ENCODE measurements around the gene CHRNA4. TPM values are rescaled to one million over a fixed set of nuclear protein-coding genes. Genes with fewer than 3 reads are reported as not detected.

Gene CHRNA4
- total RNA-seq, 2 donors from 2014 or later = not detected

- no peak overlapping the region for H3K27ac Mint-ChIP-seq
- no peaks in the 10 kb centered on the region for H3K4me1 Mint-ChIP-seq (ENCODE audit: low read depth in 2 of 2)
- no peak for ATAC-seq
- no peaks in the 10 kb centered on the region for H3K9me3 Mint-ChIP-seq
- no peak overlapping the region for H3K4me3 Mint-ChIP-seq
- peaks cover 3 to 7% of the 10 kb centered on the region in 2 donors for H3K27me3 Mint-ChIP-seq
- peak; percentile 37 for DNase-seq (ENCODE audit: low spot score)
- no peaks in the 10 kb centered on the region for H3K36me3 Mint-ChIP-seq
Measured at GRCh38 chr20:63318391-63319163, 42.6 kb downstream of the CHRNA4 start.

- Mint-ChIP-seq H3K27me3 (no peaks in the 10 kb centered on the region), H3K9me3 (no peaks in the 10 kb centered on the region), H3K4me1 (ENCODE audit: low read depth in 2 of 2) (no peaks in the 10 kb centered on the region), H3K4me3 (no peak overlapping the region), H3K36me3 (no peaks in the 10 kb centered on the region), H3K27ac (no peak overlapping the region)
- DNase-seq (ENCODE audit: low spot score) (peak; percentile 56), ATAC-seq (no peak)
Measured at GRCh38 chr20:63317601-63318291, 43.4 kb downstream of the CHRNA4 start.

- no peak overlapping the region for H3K27ac Mint-ChIP-seq
- H3K9me3 Mint-ChIP-seq = no peaks in the 10 kb centered on the region
- no peaks in the 10 kb centered on the region for H3K27me3 Mint-ChIP-seq
- ATAC-seq = no peak
- no peak overlapping the region for H3K4me3 Mint-ChIP-seq
- H3K4me1 Mint-ChIP-seq (ENCODE audit: low read depth in 2 of 2) = no peaks in the 10 kb centered on the region
- no peaks in the 10 kb centered on the region for H3K36me3 Mint-ChIP-seq
- DNase-seq (ENCODE audit: low spot score) = peak; percentile 41
Measured at GRCh38 chr20:63317061-63317460, 44.1 kb downstream of the CHRNA4 start.

- DNase-seq (ENCODE audit: low spot score) = peak; percentile 22
Measured at GRCh38 chr20:63316502-63316921, 44.6 kb downstream of the CHRNA4 start.

GRCh38 chr20:63315731-63316491 lies 45.2 kb downstream of the CHRNA4 start:
- no peak overlapping the region for H3K27ac Mint-ChIP-seq
- DNase-seq (ENCODE audit: low spot score) (peak; percentile 55), ATAC-seq (no peak)
- no peaks in the 10 kb centered on the region for H3K4me1 Mint-ChIP-seq (ENCODE audit: low read depth in 2 of 2)
- no peaks in the 10 kb centered on the region for H3K36me3 Mint-ChIP-seq
- H3K4me3 Mint-ChIP-seq = no peak overlapping the region
- no peaks in the 10 kb centered on the region for H3K9me3 Mint-ChIP-seq
- no peaks in the 10 kb centered on the region for H3K27me3 Mint-ChIP-seq

More at GRCh38 chr20:63316502-63316921, 44.6 kb downstream of the CHRNA4 start:
- no peaks in the 10 kb centered on the region for H3K9me3 Mint-ChIP-seq
- H3K4me3 Mint-ChIP-seq = no peak overlapping the region
- H3K27me3 Mint-ChIP-seq = no peaks in the 10 kb centered on the region
- no peak for ATAC-seq
- no peaks in the 10 kb centered on the region for H3K36me3 Mint-ChIP-seq
- no peak overlapping the region for H3K27ac Mint-ChIP-seq
- H3K4me1 Mint-ChIP-seq (ENCODE audit: low read depth in 2 of 2) = no peaks in the 10 kb centered on the region

- Mint-ChIP-seq H3K27me3 (peaks cover 0 to 2% of the 10 kb centered on the region in 2 donors), H3K4me3 (no peak overlapping the region), H3K27ac (no peak overlapping the region), H3K36me3 (no peaks in the 10 kb centered on the region), H3K9me3 (no peaks in the 10 kb centered on the region), H3K4me1 (ENCODE audit: low read depth in 2 of 2) (no peaks in the 10 kb centered on the region)
- DNase-seq (ENCODE audit: low spot score) = no peak
- no peak for ATAC-seq
Measured at GRCh38 chr20:63315240-63315689, 45.9 kb downstream of the CHRNA4 start.

- H3K36me3 Mint-ChIP-seq = no peaks in the 10 kb centered on the region
- H3K27me3 Mint-ChIP-seq = peaks cover 0 to 2% of the 10 kb centered on the region in 2 donors
- no peaks in the 10 kb centered on the region for H3K9me3 Mint-ChIP-seq
- ATAC-seq (no peak), DNase-seq (ENCODE audit: low spot score) (no peak)
- no peaks in the 10 kb centered on the region for H3K4me1 Mint-ChIP-seq (ENCODE audit: low read depth in 2 of 2)
- no peak overlapping the region for H3K4me3 Mint-ChIP-seq
- no peak overlapping the region for H3K27ac Mint-ChIP-seq
Measured at GRCh38 chr20:63314566-63315239, 46.4 kb downstream of the CHRNA4 start.

- Mint-ChIP-seq H3K4me3 (no peak overlapping the region), H3K4me1 (ENCODE audit: low read depth in 2 of 2) (no peaks in the 10 kb centered on the region), H3K27me3 (peaks cover 0 to 2% of the 10 kb centered on the region in 2 donors), H3K36me3 (no peaks in the 10 kb centered on the region), H3K27ac (no peak overlapping the region), H3K9me3 (no peaks in the 10 kb centered on the region)
- DNase-seq (ENCODE audit: low spot score) (no peak), ATAC-seq (no peak)
Measured at GRCh38 chr20:63314015-63314471, 47.1 kb downstream of the CHRNA4 start.

- Mint-ChIP-seq H3K4me1 (ENCODE audit: low read depth in 2 of 2) (no peaks in the 10 kb centered on the region), H3K4me3 (no peak overlapping the region), H3K27ac (no peak overlapping the region), H3K9me3 (no peaks in the 10 kb centered on the region), H3K36me3 (no peaks in the 10 kb centered on the region), H3K27me3 (peaks cover 0 to 2% of the 10 kb centered on the region in 2 donors)
- no peak for DNase-seq (ENCODE audit: low spot score)
- no peak for ATAC-seq
Measured at GRCh38 chr20:63313349-63314014, 47.7 kb downstream of the CHRNA4 start.

GRCh38 chr20:63312690-63313348 lies 48.3 kb downstream of the CHRNA4 start:
- H3K4me1 Mint-ChIP-seq (ENCODE audit: low read depth in 2 of 2) = no peaks in the 10 kb centered on the region
- DNase-seq (ENCODE audit: low spot score) = no peak
- H3K36me3 Mint-ChIP-seq = no peaks in the 10 kb centered on the region
- H3K4me3 Mint-ChIP-seq = no peak overlapping the region
- H3K27ac Mint-ChIP-seq = no peak overlapping the region
- H3K9me3 Mint-ChIP-seq = no peaks in the 10 kb centered on the region
- peaks cover 0 to 2% of the 10 kb centered on the region in 2 donors for H3K27me3 Mint-ChIP-seq
- no peak for ATAC-seq

GRCh38 chr20:63312273-63312672 lies 48.9 kb downstream of the CHRNA4 start:
- H3K9me3 Mint-ChIP-seq = no peaks in the 10 kb centered on the region
- no peaks in the 10 kb centered on the region for H3K4me1 Mint-ChIP-seq (ENCODE audit: low read depth in 2 of 2)
- H3K27me3 Mint-ChIP-seq = peaks cover 0 to 2% of the 10 kb centered on the region in 2 donors
- H3K36me3 Mint-ChIP-seq = no peaks in the 10 kb centered on the region
- no peak for DNase-seq (ENCODE audit: low spot score)
- H3K4me3 Mint-ChIP-seq = no peak overlapping the region
- H3K27ac Mint-ChIP-seq = no peak overlapping the region
- no peak for ATAC-seq

- ATAC-seq (no peak), DNase-seq (ENCODE audit: low spot score) (no peak)
- Mint-ChIP-seq H3K4me3 (no peak overlapping the region), H3K4me1 (ENCODE audit: low read depth in 2 of 2) (no peaks in the 10 kb centered on the region), H3K9me3 (no peaks in the 10 kb centered on the region), H3K27ac (no peak overlapping the region), H3K36me3 (no peaks in the 10 kb centered on the region), H3K27me3 (peaks cover 0 to 2% of the 10 kb centered on the region in 2 donors)
Measured at GRCh38 chr20:63311833-63312243, 49.3 kb downstream of the CHRNA4 start.
